Hematopoietic multipotent progenitor cell treated with erythropoietin and hydrocortisone succinate and interleukin-3 and kit ligand, for 8 days (in vitro differentiated cells): Measurements from ENCODE around the gene FADS3.

Experiments used
- DNase-seq: peaks from one replicate; pipeline ENCODE4 v3.0.0-alpha.2; 2015

Gene FADS3

GRCh38 chr11:61832207-61832606 is 59.1 kb downstream of the FADS3 start:
- DNase-seq, result peak; percentile 22

GRCh38 chr11:61830237-61831105 is 60.9 kb downstream of the FADS3 start:
- peak; percentile 24 for DNase-seq

- no peak for DNase-seq
Observed at GRCh38 chr11:61829806-61830205, 61.5 kb downstream of the FADS3 start.

DNA sequence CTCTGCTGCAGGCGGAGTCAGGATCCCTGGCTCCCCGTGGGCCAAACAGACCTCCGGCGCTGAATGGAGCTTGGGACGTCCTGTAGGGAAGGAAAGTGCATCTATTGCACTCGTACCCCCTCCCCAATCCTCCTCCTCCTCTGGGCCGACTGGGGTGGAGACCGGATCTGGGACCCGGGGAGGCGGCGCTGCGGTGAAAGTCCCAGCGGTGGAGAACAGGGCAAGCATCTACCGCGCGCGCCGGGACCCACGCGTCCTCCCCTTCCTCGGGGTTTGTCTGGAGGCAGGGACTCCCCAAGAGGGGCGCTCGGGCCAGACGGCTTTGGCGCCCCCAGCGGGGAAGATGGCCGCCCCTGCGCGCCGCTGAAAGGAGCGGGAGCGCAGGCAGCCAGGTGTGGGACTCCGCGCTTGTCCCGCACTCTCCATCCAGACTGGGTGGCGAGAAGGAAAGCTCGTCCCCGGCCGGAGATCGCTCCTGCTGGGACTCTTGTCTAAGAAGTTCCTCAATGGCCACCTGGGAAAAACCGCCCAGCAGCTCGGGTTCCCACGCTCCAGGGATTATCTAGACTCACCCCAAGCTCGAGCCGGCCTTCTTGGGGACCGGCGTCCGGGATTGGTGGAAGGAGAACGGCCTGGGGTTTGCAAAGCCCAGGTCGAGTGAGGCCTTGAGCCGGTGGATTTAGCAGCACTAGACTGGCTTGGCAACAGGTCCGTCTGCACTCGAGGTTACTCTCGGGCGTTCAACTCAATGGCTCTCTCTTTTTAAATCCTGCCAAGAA is 62.5 kb downstream of the FADS3 start:
- peak; percentile 61 for DNase-seq

- DNase-seq, result no peak
Observed at GRCh38 chr11:61828379-61828628, 63.0 kb downstream of the FADS3 start.

DNA sequence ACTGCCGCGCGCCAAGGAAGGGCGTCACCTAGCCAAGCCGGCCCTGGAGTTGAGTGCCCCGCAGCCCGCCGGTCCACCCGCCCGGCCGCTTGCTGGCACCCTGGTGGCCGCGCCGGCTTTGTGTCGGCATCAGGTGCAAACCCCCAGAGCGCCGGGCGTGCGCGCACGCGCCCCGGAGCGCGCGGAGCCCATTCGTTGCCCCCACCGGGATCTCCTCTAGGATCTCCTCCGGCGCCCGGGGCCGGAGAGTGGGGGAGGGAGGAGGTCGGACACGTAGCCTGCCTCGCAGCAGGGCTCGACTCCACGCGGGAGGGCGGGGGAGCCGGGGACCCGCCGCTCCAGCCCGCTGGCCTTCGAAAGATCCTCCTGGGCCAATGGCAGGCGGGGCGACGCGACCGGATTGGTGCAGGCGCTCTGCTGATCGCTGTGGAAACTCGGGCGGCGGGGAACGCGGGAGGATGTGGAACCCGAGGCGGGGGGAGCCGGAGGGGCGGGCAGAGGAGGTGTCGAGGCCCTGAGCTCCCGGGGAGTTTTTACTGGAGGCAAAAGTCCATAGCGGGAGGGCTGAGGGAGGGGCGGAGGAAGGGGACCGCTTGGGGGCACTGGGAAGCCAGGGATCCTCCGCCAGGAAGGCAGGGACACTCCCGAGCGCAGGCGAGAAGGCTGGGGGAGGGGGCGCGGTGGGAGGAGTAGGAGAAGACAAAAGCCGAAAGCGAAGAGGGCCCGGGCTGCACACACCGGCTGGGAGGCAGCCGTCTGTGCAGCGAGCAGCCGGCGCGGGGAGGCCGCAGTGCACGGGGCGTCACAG is 63.6 kb downstream of the FADS3 start, which contains the start of gene FADS2:
Gene FADS2 (plus strand): TSS at position 730 of the 808 bp plus-strand sequence. CDS start 91 bp downstream, outside the sequence.
- peak; percentile 97 for DNase-seq

DNA sequence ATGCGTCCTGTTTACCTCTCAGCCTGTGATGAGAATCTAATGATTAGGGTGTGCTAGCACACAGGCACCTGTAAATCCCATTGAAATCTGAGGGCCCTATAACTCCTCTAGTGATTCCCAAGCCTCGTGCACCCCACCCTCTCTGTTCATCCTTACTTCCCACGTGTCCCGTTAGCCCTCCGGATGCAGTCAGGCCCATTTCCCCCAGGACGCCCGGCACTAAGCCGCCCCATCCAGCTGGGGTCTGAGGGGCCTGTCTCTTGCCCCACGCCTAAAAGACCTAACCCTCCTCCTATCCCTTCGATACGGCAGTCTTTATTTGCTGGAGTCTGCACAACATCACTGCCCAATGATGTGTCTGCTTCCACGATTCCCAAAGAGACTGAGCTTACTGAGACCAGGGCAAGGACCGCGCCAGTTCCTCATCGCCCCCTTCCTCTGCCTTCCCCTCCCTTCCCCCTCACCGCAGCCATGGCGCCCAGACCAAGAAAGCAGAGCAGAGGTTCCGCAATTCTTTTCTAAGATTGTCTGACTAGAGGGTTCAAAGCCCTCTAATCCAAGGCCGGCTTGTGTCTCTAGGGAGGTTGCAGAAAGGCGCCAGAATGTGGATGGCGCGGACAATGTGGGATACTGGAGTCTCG is 64.3 kb downstream of the FADS3 start:
- peak; percentile 33 for DNase-seq
